Immature natural killer cell (primary cell): Measurements from ENCODE around the gene MAGEA10. TPM values are rescaled to one million over a fixed set of nuclear protein-coding genes. Genes with fewer than 3 reads are reported as not detected.
"Not testable (repeated sequence)": the region's sequence is repeated elsewhere in the genome, so short reads cannot be mapped to it uniquely, and the experiment has no call there.

Experiments used
- DNase-seq, 3 donors: peaks; one replicate each; pipeline ENCODE4 v3.0.0; 2022; ENCODE audit warnings: mixed read lengths in 1 of 3
- H3K27ac Mint-ChIP-seq, 6 donors: one replicate each; pipeline ENCODE4 v1.8.0; 2020; ENCODE audit warnings: mixed read lengths in 6 of 6, mild to moderate bottlenecking in 5 of 6, inconsistent platforms in 4 of 6, moderate library complexity in 3 of 6
- H3K27me3 Mint-ChIP-seq, 3 donors: one replicate each; pipeline ENCODE4 v1.8.0; 2020 to 2021; ENCODE audit warnings: low read depth in 3 of 3, mild to moderate bottlenecking in 3 of 3, mixed read lengths in 3 of 3, moderate library complexity in 3 of 3, inconsistent platforms in 1 of 3
- H3K36me3 Mint-ChIP-seq, 3 donors: one replicate each; pipeline ENCODE4 v1.8.0; 2020; ENCODE audit warnings: mixed read lengths in 3 of 3, inconsistent platforms in 2 of 3, mild to moderate bottlenecking in 2 of 3
- H3K4me1 Mint-ChIP-seq, 2 donors: one replicate each; pipeline ENCODE4 v1.8.0; 2020; ENCODE audit warnings: inconsistent platforms in 2 of 2, mild to moderate bottlenecking in 2 of 2, mixed read lengths in 2 of 2, moderate library complexity in 1 of 2
- H3K4me3 Mint-ChIP-seq, 5 donors: one replicate each; pipeline ENCODE4 v1.8.0; 2020; ENCODE audit warnings: mild to moderate bottlenecking in 5 of 5, mixed read lengths in 5 of 5, inconsistent platforms in 3 of 5, moderate library complexity in 3 of 5
- H3K9me3 Mint-ChIP-seq, 6 donors: one replicate each; pipeline ENCODE4 v1.8.0; 2020; ENCODE audit warnings: mild to moderate bottlenecking in 6 of 6, mixed read lengths in 6 of 6, inconsistent platforms in 4 of 6, moderate library complexity in 3 of 6
- polyA plus RNA-seq, 3 donors: library from polyadenylated mRNA; unstranded; fragments of 300-500 nt; fragmentation: Illumina TruSeq; gene quantifications; one replicate each; pipeline ENCODE4 v1.2.3, GENCODE V29; 2021

MAGEA10 gene
- not detected for polyA plus RNA-seq

- Mint-ChIP-seq H3K4me1 (no peaks in the 10 kb centered on the region), H3K9me3 (no peaks in the 10 kb centered on the region), H3K27me3 (peaks cover 0 to 3% (median 0%) of the 10 kb centered on the region in 3 donors), H3K27ac (no peak within 1 kb of the TSS), H3K4me3 (no peak within 1 kb of the TSS), H3K36me3 (no peaks in the 10 kb centered on the region)
- DNase-seq, result no peak
Measured at GRCh38 chrX:152138388-152138784, at the start of gene MAGEA10. TSS of gene MAGEA10 (minus strand) at chrX:152138577. CDS start at chrX:152135620, 2,957 bp downstream.

- H3K27me3 Mint-ChIP-seq, result peaks cover 0 to 2% (median 0%) of the 10 kb centered on the region in 3 donors
- H3K36me3 Mint-ChIP-seq, result no peaks in the 10 kb centered on the region
- no peak overlapping the region for H3K27ac Mint-ChIP-seq
- H3K9me3 Mint-ChIP-seq, result no peaks in the 10 kb centered on the region
- no peaks in the 10 kb centered on the region for H3K4me1 Mint-ChIP-seq
- no peak for DNase-seq
- no peak overlapping the region for H3K4me3 Mint-ChIP-seq
Measured at GRCh38 chrX:152177497-152178269, 39.3 kb upstream of the MAGEA10 start.

GRCh38 chrX:152177052-152177451, 38.7 kb upstream of the MAGEA10 start:
- no peak for DNase-seq
- Mint-ChIP-seq H3K27me3 (peaks cover 0 to 2% (median 0%) of the 10 kb centered on the region in 3 donors), H3K9me3 (peaks cover 0 to 2% (median 0%) of the 10 kb centered on the region in 6 donors), H3K4me1 (no peaks in the 10 kb centered on the region), H3K27ac (no peak overlapping the region), H3K36me3 (no peaks in the 10 kb centered on the region), H3K4me3 (no peak overlapping the region)

- H3K4me3 Mint-ChIP-seq, H3K4me1 Mint-ChIP-seq, H3K36me3 Mint-ChIP-seq: not testable (repeated sequence)
Measured at GRCh38 chrX:152175892-152176291, 37.5 kb upstream of the MAGEA10 start.

GRCh38 chrX:152173923-152174322, 35.5 kb upstream of the MAGEA10 start:
- H3K27ac Mint-ChIP-seq, H3K27me3 Mint-ChIP-seq, DNase-seq, H3K4me1 Mint-ChIP-seq, H3K9me3 Mint-ChIP-seq, H3K36me3 Mint-ChIP-seq, H3K4me3 Mint-ChIP-seq: not testable (repeated sequence)

More at GRCh38 chrX:152175892-152176291, 37.5 kb upstream of the MAGEA10 start:
- H3K27me3 Mint-ChIP-seq, H3K27ac Mint-ChIP-seq, H3K9me3 Mint-ChIP-seq, DNase-seq: not testable (repeated sequence)

GRCh38 chrX:152170621-152171020, 32.2 kb upstream of the MAGEA10 start:
- Mint-ChIP-seq H3K4me3 (no peak overlapping the region), H3K27me3 (peaks cover 0 to 5% (median 2%) of the 10 kb centered on the region in 3 donors), H3K36me3 (no peaks in the 10 kb centered on the region), H3K27ac (no peak overlapping the region), H3K4me1 (no peaks in the 10 kb centered on the region), H3K9me3 (peaks cover 0 to 2% (median 0%) of the 10 kb centered on the region in 6 donors)
- DNase-seq, result no peak

GRCh38 chrX:152165033-152165743, 26.8 kb upstream of the MAGEA10 start:
- no peak for DNase-seq
- peaks cover 0 to 9% (median 0%) of the 10 kb centered on the region in 6 donors for H3K9me3 Mint-ChIP-seq
- no peak overlapping the region for H3K27ac Mint-ChIP-seq
- H3K27me3 Mint-ChIP-seq, result peaks cover 3% of the 10 kb centered on the region in 3 donors
- no peaks in the 10 kb centered on the region for H3K36me3 Mint-ChIP-seq
- H3K4me3 Mint-ChIP-seq, result no peak overlapping the region
- no peaks in the 10 kb centered on the region for H3K4me1 Mint-ChIP-seq

- Mint-ChIP-seq H3K4me3 (no peak overlapping the region), H3K4me1 (no peaks in the 10 kb centered on the region), H3K27ac (no peak overlapping the region), H3K36me3 (no peaks in the 10 kb centered on the region), H3K9me3 (peaks cover 0 to 2% (median 0%) of the 10 kb centered on the region in 6 donors), H3K27me3 (peaks cover 0 to 2% (median 1%) of the 10 kb centered on the region in 3 donors)
- DNase-seq, result no peak
Measured at GRCh38 chrX:152157042-152157441, 18.7 kb upstream of the MAGEA10 start.

- peaks cover 0 to 2% (median 0%) of the 10 kb centered on the region in 3 donors for H3K27me3 Mint-ChIP-seq
- no peaks in the 10 kb centered on the region for H3K4me1 Mint-ChIP-seq
- H3K27ac Mint-ChIP-seq, result no peak overlapping the region
- H3K9me3 Mint-ChIP-seq, result no peaks in the 10 kb centered on the region
- no peak overlapping the region for H3K4me3 Mint-ChIP-seq
- H3K36me3 Mint-ChIP-seq, result no peaks in the 10 kb centered on the region
- no peak for DNase-seq
Measured at GRCh38 chrX:152155766-152156310, 17.5 kb upstream of the MAGEA10 start.

GRCh38 chrX:152154050-152154449, 15.7 kb upstream of the MAGEA10 start:
- H3K9me3 Mint-ChIP-seq, result no peaks in the 10 kb centered on the region
- peaks cover 0 to 2% (median 0%) of the 10 kb centered on the region in 3 donors for H3K27me3 Mint-ChIP-seq
- H3K4me3 Mint-ChIP-seq, result no peak overlapping the region
- no peak for DNase-seq
- no peak overlapping the region for H3K27ac Mint-ChIP-seq
- H3K36me3 Mint-ChIP-seq, result no peaks in the 10 kb centered on the region
- H3K4me1 Mint-ChIP-seq, result no peaks in the 10 kb centered on the region

GRCh38 chrX:152151256-152151655, 12.9 kb upstream of the MAGEA10 start:
- DNase-seq, result no peak
- H3K4me3 Mint-ChIP-seq, result no peak overlapping the region
- no peak overlapping the region for H3K27ac Mint-ChIP-seq
- no peaks in the 10 kb centered on the region for H3K9me3 Mint-ChIP-seq
- H3K36me3 Mint-ChIP-seq, result no peaks in the 10 kb centered on the region
- no peaks in the 10 kb centered on the region for H3K4me1 Mint-ChIP-seq
- H3K27me3 Mint-ChIP-seq, result peaks cover 0 to 2% (median 0%) of the 10 kb centered on the region in 3 donors

- Mint-ChIP-seq H3K27ac (no peak overlapping the region), H3K4me3 (no peak overlapping the region), H3K9me3 (no peaks in the 10 kb centered on the region), H3K27me3 (peaks cover 0 to 2% (median 2%) of the 10 kb centered on the region in 3 donors), H3K4me1 (no peaks in the 10 kb centered on the region), H3K36me3 (no peaks in the 10 kb centered on the region)
- no peak for DNase-seq
Measured at GRCh38 chrX:152149648-152150047, 11.3 kb upstream of the MAGEA10 start.

GRCh38 chrX:152139589-152139988, 1.2 kb upstream of the MAGEA10 start:
- Mint-ChIP-seq H3K36me3 (no peaks in the 10 kb centered on the region), H3K4me3 (no peak overlapping the region), H3K9me3 (no peaks in the 10 kb centered on the region), H3K27ac (no peak overlapping the region), H3K4me1 (no peaks in the 10 kb centered on the region), H3K27me3 (peaks cover 0 to 1% (median 0%) of the 10 kb centered on the region in 3 donors)
- no peak for DNase-seq

GRCh38 chrX:152137771-152138387, 498 bp downstream of the MAGEA10 start:
- no peaks in the 10 kb centered on the region for H3K9me3 Mint-ChIP-seq
- no peak overlapping the region for H3K4me3 Mint-ChIP-seq
- no peak for DNase-seq
- H3K4me1 Mint-ChIP-seq, result no peaks in the 10 kb centered on the region
- H3K27ac Mint-ChIP-seq, result no peak overlapping the region
- no peaks in the 10 kb centered on the region for H3K36me3 Mint-ChIP-seq
- H3K27me3 Mint-ChIP-seq, result peaks cover 0 to 3% (median 0%) of the 10 kb centered on the region in 3 donors
